GM18505 (cell line): Measurements from ENCODE around the gene SMYD3.

ENCODE experiments used
- ATAC-seq: cut with Tn5 transposase; IDR thresholded peaks from one replicate; pipeline ENCODE4 v1.9.1; 2021; ENCODE audit not compliant: unreplicated experiment
- POLR2A ChIP-seq: IDR thresholded peaks from 4 replicates; pipeline ENCODE4 v1.6.1; 2011; ENCODE audit warnings: borderline replicate concordance; ENCODE audit not compliant: insufficient read depth, insufficient read length; ENCODE audit errors: extremely low read depth

The SMYD3 gene

GRCh38 chr1:246010386-246010785, 496.7 kb downstream of the SMYD3 start:
- no peak for TF ChIP-seq POLR2A
- no peak for ATAC-seq

GRCh38 chr1:246008363-246008831, 498.7 kb downstream of the SMYD3 start:
- ATAC-seq, result no peak
- TF ChIP-seq POLR2A, result no peak

- no peak for ATAC-seq
- no peak for TF ChIP-seq POLR2A
Measured at GRCh38 chr1:246005067-246005466, 502.0 kb downstream of the SMYD3 start.

- ATAC-seq, result no peak
- TF ChIP-seq POLR2A, result no peak
Measured at GRCh38 chr1:246004301-246004700, 502.8 kb downstream of the SMYD3 start.

- ATAC-seq, result no peak
- TF ChIP-seq POLR2A, result no peak
Measured at GRCh38 chr1:246003442-246003730, 503.7 kb downstream of the SMYD3 start.

GRCh38 chr1:246002725-246003441, 504.2 kb downstream of the SMYD3 start:
- ATAC-seq, result peak; percentile 62
- TF ChIP-seq POLR2A, result no peak

- ATAC-seq, result no peak
Measured at GRCh38 chr1:246001837-246002230, 505.2 kb downstream of the SMYD3 start.

GRCh38 chr1:246001142-246001836, 505.8 kb downstream of the SMYD3 start:
- TF ChIP-seq POLR2A, result no peak

More at GRCh38 chr1:246001837-246002230, 505.2 kb downstream of the SMYD3 start:
- no peak for TF ChIP-seq POLR2A

GRCh38 chr1:246000638-246001015, 506.5 kb downstream of the SMYD3 start:
- ATAC-seq, result no peak
- TF ChIP-seq POLR2A, result no peak

More at GRCh38 chr1:246001142-246001836, 505.8 kb downstream of the SMYD3 start:
- ATAC-seq, result no peak

- peak; percentile 81 for ATAC-seq
- no peak for TF ChIP-seq POLR2A
Measured at GRCh38 chr1:245999697-246000637, 507.1 kb downstream of the SMYD3 start.

GRCh38 chr1:245997471-245998258, 509.4 kb downstream of the SMYD3 start:
- no peak for ATAC-seq
- TF ChIP-seq POLR2A, result no peak

GRCh38 chr1:245996811-245997210, 510.3 kb downstream of the SMYD3 start:
- no peak for TF ChIP-seq POLR2A
- no peak for ATAC-seq
